Skeletal muscle tissue (tissue), 4 donors: ENCODE measurements around the gene MARK2. TPM values are rescaled to one million over a fixed set of nuclear protein-coding genes. Genes with fewer than 3 reads are reported as not detected.
A peak's percentile ranks its signal among the peaks of the same experiment; 100 is the strongest.

Experiments used
- H3K27ac ChIP-seq: one replicate; pipeline ENCODE4 v1.7.0; 2013; ENCODE audit warnings: mild to moderate bottlenecking, low read depth, low read length, inconsistent platforms
- H3K27me3 ChIP-seq, 3 donors: one replicate each; pipeline ENCODE4 v1.7.0; 2013; ENCODE audit warnings: low read length in 3 of 3; ENCODE audit not compliant: control insufficient read depth in 3 of 3, insufficient read depth in 3 of 3
- H3K36me3 ChIP-seq, 3 donors: one replicate each; pipeline ENCODE4 v1.7.0; 2013; ENCODE audit warnings: low read length in 3 of 3; ENCODE audit not compliant: control insufficient read depth in 3 of 3, insufficient read depth in 3 of 3
- H3K4me1 ChIP-seq, 3 donors: one replicate each; pipeline ENCODE4 v1.7.0; 2013; ENCODE audit warnings: low read length in 3 of 3, mild to moderate bottlenecking in 3 of 3; ENCODE audit not compliant: control insufficient read depth in 3 of 3, insufficient read depth in 3 of 3
- H3K4me3 ChIP-seq, 3 donors: one replicate each; pipeline ENCODE4 v1.7.0; 2013; ENCODE audit warnings: low read length in 3 of 3
- H3K9ac ChIP-seq, 3 donors: one replicate each; pipeline ENCODE4 v1.7.0; 2013; ENCODE audit warnings: low read length in 3 of 3, mild to moderate bottlenecking in 3 of 3, moderate library complexity in 2 of 3, low read depth in 1 of 3
- H3K9me3 ChIP-seq, 3 donors: one replicate each; pipeline ENCODE4 v1.7.0; 2013; ENCODE audit warnings: low read length in 3 of 3; ENCODE audit not compliant: control insufficient read depth in 3 of 3
- total RNA-seq: library from RNA; depleted of rRNA; stranded (reverse); fragments of >200 nt; gene quantifications from one replicate; pipeline ENCODE4 v1.2.3, GENCODE V29; 2014
- donor health status: Osteomylitis.

MARK2 gene
- total RNA-seq, 1 donor from 2014 or later, result 6.8 TPM

GRCh38 chr11:63838150-63838677, 696 bp upstream of the MARK2 start:
- Histone ChIP-seq H3K4me1 (peaks cover 40 to 44% (median 44%) of the 10 kb centered on the region in 3 donors), H3K9ac (peak overlapping the region; percentile 58 to 93 (median 70)), H3K9me3 (no peaks in the 10 kb centered on the region), H3K27me3 (no peaks in the 10 kb centered on the region), H3K27ac (peak overlapping the region; percentile 79), H3K36me3 (peaks cover 0 to 3% (median 0%) of the 10 kb centered on the region in 3 donors), H3K4me3 (peak overlapping the region; percentile 54 to 91 (median 70))

GRCh38 chr11:63839508-63840355, 822 bp downstream of the MARK2 start:
- peak overlapping the region; percentile 86 to 91 (median 86) for H3K4me3 ChIP-seq
- H3K27ac ChIP-seq, result no peak overlapping the region
- H3K4me1 ChIP-seq, result peaks cover 44% of the 10 kb centered on the region in 3 donors
- H3K27me3 ChIP-seq, result no peaks in the 10 kb centered on the region
- H3K9ac ChIP-seq, result peak overlapping the region; percentile 85 to 95 (median 93)
- no peaks in the 10 kb centered on the region for H3K9me3 ChIP-seq
- H3K36me3 ChIP-seq, result peaks cover 0 to 11% (median 2%) of the 10 kb centered on the region in 3 donors

- peaks cover 0 to 11% (median 2%) of the 10 kb centered on the region in 3 donors for H3K36me3 ChIP-seq
- H3K27me3 ChIP-seq, result no peaks in the 10 kb centered on the region
- H3K9ac ChIP-seq, result peak overlapping the region; percentile 85 to 95 (median 93)
- H3K9me3 ChIP-seq, result no peaks in the 10 kb centered on the region
- H3K4me3 ChIP-seq, result peak overlapping the region; percentile 86 to 91 (median 86)
- no peak overlapping the region for H3K27ac ChIP-seq
- H3K4me1 ChIP-seq, result peaks cover 44 to 49% (median 48%) of the 10 kb centered on the region in 3 donors
Measured at GRCh38 chr11:63840356-63841060, 1.6 kb downstream of the MARK2 start.

- Histone ChIP-seq H3K36me3 (peaks cover 0 to 11% (median 2%) of the 10 kb centered on the region in 3 donors), H3K4me3 (peak overlapping the region in 1 of 3 donors; percentile 34), H3K27me3 (no peaks in the 10 kb centered on the region), H3K4me1 (peaks cover 44 to 51% (median 48%) of the 10 kb centered on the region in 3 donors), H3K27ac (no peak overlapping the region), H3K9me3 (no peaks in the 10 kb centered on the region), H3K9ac (peak overlapping the region; percentile 32 to 93 (median 85))
Measured at GRCh38 chr11:63841554-63841953, 2.6 kb downstream of the MARK2 start.

GRCh38 chr11:63843041-63843440, 4.1 kb downstream of the MARK2 start:
- peaks cover 0 to 11% (median 2%) of the 10 kb centered on the region in 3 donors for H3K36me3 ChIP-seq
- no peaks in the 10 kb centered on the region for H3K9me3 ChIP-seq
- H3K27ac ChIP-seq, result no peak overlapping the region
- H3K4me3 ChIP-seq, result no peak overlapping the region
- no peaks in the 10 kb centered on the region for H3K27me3 ChIP-seq
- H3K9ac ChIP-seq, result peak overlapping the region in 1 of 3 donors; percentile 36
- peaks cover 45 to 50% (median 50%) of the 10 kb centered on the region in 3 donors for H3K4me1 ChIP-seq

GRCh38 chr11:63844836-63845235, 5.9 kb downstream of the MARK2 start:
- no peak overlapping the region for H3K9ac ChIP-seq
- H3K27me3 ChIP-seq, result no peaks in the 10 kb centered on the region
- H3K36me3 ChIP-seq, result peaks cover 0 to 11% (median 4%) of the 10 kb centered on the region in 3 donors
- no peaks in the 10 kb centered on the region for H3K9me3 ChIP-seq
- no peak overlapping the region for H3K27ac ChIP-seq
- no peak overlapping the region for H3K4me3 ChIP-seq
- H3K4me1 ChIP-seq, result peaks cover 37 to 44% (median 41%) of the 10 kb centered on the region in 3 donors

- Histone ChIP-seq H3K9ac (no peak overlapping the region), H3K27me3 (no peaks in the 10 kb centered on the region), H3K27ac (no peak overlapping the region), H3K4me3 (no peak overlapping the region), H3K9me3 (no peaks in the 10 kb centered on the region), H3K36me3 (peaks cover 0 to 11% (median 4%) of the 10 kb centered on the region in 3 donors), H3K4me1 (peaks cover 32 to 39% (median 36%) of the 10 kb centered on the region in 3 donors)
Measured at GRCh38 chr11:63845303-63845702, 6.4 kb downstream of the MARK2 start.

DNA sequence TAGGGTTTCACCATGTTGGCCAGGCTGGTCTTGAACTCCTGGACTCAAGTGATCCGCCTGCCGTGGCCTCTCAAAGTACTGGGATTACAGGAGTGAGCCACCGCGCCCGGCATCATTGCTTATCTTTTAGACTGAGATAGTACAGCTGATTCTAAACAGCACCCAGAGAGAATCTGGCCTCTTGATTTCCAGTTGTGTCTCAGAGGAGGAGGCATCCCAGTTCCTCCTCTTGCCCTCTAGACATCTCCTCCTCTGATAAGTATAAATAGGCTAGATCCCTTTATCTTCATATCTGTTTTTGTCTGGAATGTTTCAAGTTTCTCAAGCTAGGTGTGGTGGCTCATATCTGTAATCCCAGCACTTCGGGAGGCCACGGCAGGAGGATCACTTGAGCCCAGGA, 7.0 kb downstream of the MARK2 start:
- Histone ChIP-seq H3K4me1 (peaks cover 26 to 35% (median 33%) of the 10 kb centered on the region in 3 donors), H3K9me3 (no peaks in the 10 kb centered on the region), H3K27me3 (no peaks in the 10 kb centered on the region), H3K27ac (no peak overlapping the region), H3K4me3 (no peak overlapping the region), H3K9ac (no peak overlapping the region), H3K36me3 (peaks cover 0 to 11% (median 4%) of the 10 kb centered on the region in 3 donors)

DNA sequence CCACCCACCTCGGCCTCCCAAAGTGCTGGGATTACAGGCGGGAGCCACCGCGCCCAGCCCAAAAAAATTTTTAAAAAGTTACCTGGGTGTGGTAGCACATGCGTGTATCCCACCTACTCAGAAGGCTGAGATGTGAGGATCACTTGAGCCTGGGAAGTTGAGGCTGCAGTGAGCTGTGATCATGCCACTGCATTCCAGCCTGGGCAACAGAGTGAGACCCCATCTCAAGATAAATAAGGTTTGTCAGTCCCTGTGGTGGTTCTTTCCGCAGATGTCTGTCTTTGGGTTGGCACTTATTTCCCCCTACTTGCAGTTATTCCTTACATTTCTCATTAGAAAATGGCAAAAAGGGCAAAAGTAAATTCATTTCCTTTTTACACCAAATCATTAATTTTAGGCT, 8.0 kb downstream of the MARK2 start:
- Histone ChIP-seq H3K9ac (no peak overlapping the region), H3K4me3 (no peak overlapping the region), H3K36me3 (peaks cover 0 to 11% (median 4%) of the 10 kb centered on the region in 3 donors), H3K4me1 (peaks cover 18 to 28% (median 24%) of the 10 kb centered on the region in 3 donors), H3K27me3 (no peaks in the 10 kb centered on the region), H3K27ac (no peak overlapping the region), H3K9me3 (no peaks in the 10 kb centered on the region)
